GM13977 (cell line): Measurements from ENCODE around the gene SEMA3F.

Experiments
- DNase-seq: peaks from one replicate; pipeline ENCODE4 v3.0.0; 2012; ENCODE audit warnings: low spot score
- CTCF ChIP-seq: IDR thresholded peaks from 2 replicates; pipeline ENCODE4 v1.5.1; 2012; ENCODE audit warnings: mild to moderate bottlenecking, control low read depth; ENCODE audit not compliant: insufficient read depth; ENCODE audit errors: extremely low read depth, missing control alignments
- in situ Hi-C: fragments of 300-500 bp; cut with MboI; formaldehyde crosslinking; loops from one replicate; pipeline ENCODE4 v1.12.0; 2022; ENCODE audit warnings: low sequenced_read_pairs, low pct_unique_long_range_greater_than_20kb, mixed read lengths, inconsistent platforms; ENCODE audit not compliant: unreplicated experiment

SEMA3F gene

DNA sequence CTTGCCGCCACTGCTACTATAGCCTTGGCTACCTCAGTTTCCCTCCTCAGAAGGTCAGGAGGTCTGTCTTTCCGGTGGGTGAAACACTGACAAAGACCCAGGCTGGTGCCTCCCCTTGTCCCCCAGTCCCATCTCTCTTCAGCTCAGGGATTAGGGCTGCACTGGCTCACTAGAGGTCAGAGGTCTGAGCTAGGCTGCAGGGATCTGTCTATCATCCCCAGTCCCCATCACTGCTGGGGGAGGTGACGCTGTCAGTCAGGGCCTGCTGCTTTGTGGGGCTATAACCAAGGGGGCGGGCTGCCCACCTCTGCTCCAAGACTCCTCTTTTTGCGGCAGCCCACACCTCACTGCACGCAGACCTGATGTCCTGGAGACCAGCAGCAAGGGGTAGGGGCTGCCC lies 13.7 kb downstream of the SEMA3F start:
- no peak for DNase-seq
- TF ChIP-seq CTCF, result no peak
- in situ Hi-C loops, result no loop called here

- in situ Hi-C loops, result no loop called here
- DNase-seq, result no peak
- no peak for TF ChIP-seq CTCF
Measured at GRCh38 chr3:50169232-50169832, 14.2 kb downstream of the SEMA3F start.

DNA sequence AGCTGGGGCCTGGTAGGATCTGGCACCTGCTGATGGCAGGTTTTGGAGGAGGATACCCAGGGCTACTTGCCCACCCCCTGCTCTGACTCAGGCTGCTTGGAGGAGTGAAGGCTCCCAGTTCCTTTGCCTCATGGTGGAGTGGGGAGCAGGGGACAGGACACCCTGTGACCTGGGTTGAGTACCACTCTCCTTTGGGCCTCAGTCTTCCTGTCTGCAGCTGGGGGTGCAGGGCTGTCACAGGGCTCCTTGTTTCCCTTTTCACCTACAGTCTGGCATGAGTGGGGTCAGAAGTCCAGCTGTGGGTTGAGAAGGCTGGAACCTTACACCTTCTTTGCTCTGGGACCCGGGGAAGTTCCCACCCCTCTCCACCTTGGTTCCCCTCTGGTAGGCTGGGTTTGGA lies 14.7 kb downstream of the SEMA3F start:
- TF ChIP-seq CTCF, result no peak
- in situ Hi-C loops, result no loop called here

GRCh38 chr3:50170689-50171088 lies 15.6 kb downstream of the SEMA3F start:
- in situ Hi-C loops, result no loop called here
- no peak for TF ChIP-seq CTCF
- no peak for DNase-seq

More for the DNA sequence above, 14.7 kb downstream of the SEMA3F start:
- DNase-seq, result no peak

GRCh38 chr3:50171540-50172301 lies 16.6 kb downstream of the SEMA3F start:
- no peak for DNase-seq
- no peak for TF ChIP-seq CTCF

GRCh38 chr3:50172626-50173220 lies 17.6 kb downstream of the SEMA3F start:
- TF ChIP-seq CTCF, result no peak
- no peak for DNase-seq
- in situ Hi-C loops, result no loop called here

More at GRCh38 chr3:50171540-50172301, 16.6 kb downstream of the SEMA3F start:
- in situ Hi-C loops, result no loop called here
